ENCODE results near the gene SNX3. TPM values are rescaled to one million over a fixed set of nuclear protein-coding genes. Genes with fewer than 3 reads are reported as not detected.
"Not testable (repeated sequence)": the region's sequence is repeated elsewhere in the genome, so short reads cannot be mapped to it uniquely, and the experiment has no call there.

SNX3 gene
- total and polyA plus RNA-seq, 4 donors: 164 to 303 (median 275) TPM

DNA sequence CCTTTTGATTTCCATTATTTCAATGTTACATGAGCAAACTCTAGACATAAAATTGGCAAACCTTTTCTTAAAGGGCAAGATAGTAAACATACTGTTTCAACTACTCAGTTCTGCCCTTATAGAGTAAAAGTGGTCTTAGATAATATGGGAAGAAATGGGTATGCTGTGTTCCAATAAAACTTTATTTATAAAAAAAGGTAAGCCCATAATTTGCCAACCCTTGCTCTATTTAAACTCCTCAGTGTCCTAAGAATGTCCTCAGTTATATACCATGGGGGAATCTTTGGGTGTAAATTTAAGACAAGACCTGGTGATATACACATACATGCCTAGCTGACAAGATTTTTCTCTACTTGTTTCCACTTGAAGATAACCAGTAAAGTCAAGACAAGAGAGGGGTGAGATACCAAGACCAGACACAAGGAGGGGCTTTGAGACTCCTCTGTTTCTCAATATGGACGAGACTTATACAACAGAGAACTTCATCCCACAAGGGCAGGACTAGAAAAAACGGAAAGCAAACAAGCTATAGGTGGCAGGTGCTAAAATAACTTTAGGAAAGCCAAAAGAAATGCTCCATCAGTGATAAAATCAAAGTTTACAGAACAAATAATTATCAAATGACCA, 10.5 kb downstream of the SNX3 start:
- WGBS (ENCODE audit: insufficient coverage): no CpG with 5 or more reads among the region's 2 CpGs
- no peak for DNase-seq (ENCODE audit: low read depth in 4 of 6, low spot score in 6 of 6)
- Histone ChIP-seq H3K27me3 (ENCODE audit: control insufficient read depth, insufficient read depth, low read length) (no peaks in the 10 kb centered on the region), H3K4me1 (ENCODE audit: control insufficient read depth, insufficient read depth, low read length) (no peaks in the 10 kb centered on the region), H3K36me3 (ENCODE audit: control insufficient read depth, insufficient read depth, low read length) (peaks cover 6% of the 10 kb centered on the region), H3K27ac (ENCODE audit: low read depth, low read length) (no peak overlapping the region), H3K9me3 (ENCODE audit: control insufficient read depth, insufficient read depth, low read length) (no peaks in the 10 kb centered on the region), H3K4me3 (ENCODE audit: low read depth, low read length) (no peak overlapping the region)

DNA sequence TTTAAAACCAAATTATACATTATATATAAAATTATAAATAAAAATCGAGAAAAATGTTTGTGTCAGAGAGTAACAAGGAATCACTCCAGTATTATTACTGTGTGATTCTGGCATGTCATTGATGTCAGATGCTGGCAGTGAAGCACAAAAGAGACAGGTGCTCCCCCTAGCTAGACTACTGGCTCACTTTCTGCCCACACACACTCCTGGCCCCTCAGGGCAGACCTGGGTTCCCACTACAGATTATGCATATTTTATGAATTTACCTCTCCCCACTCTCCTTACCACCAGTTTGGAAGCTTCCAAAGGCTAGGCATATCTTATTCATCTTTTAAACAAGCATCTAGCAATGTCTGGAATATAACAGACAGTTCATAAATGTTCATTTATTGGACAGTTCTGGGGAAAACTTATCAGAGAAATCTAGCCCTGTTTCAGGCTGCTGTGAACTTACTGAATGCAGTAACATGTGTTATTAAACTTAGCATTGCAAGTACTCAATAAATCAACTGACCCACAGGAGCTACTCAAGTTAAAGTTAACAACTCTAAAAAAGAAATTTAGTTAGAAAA, 12.8 kb downstream of the SNX3 start:
- Histone ChIP-seq H3K4me1 (ENCODE audit: control insufficient read depth, insufficient read depth, low read length) (no peaks in the 10 kb centered on the region), H3K9me3 (ENCODE audit: control insufficient read depth, insufficient read depth, low read length) (no peaks in the 10 kb centered on the region), H3K27me3 (ENCODE audit: control insufficient read depth, insufficient read depth, low read length) (no peaks in the 10 kb centered on the region), H3K27ac (ENCODE audit: low read depth, low read length) (no peak overlapping the region), H3K36me3 (ENCODE audit: control insufficient read depth, insufficient read depth, low read length) (peaks cover 4% of the 10 kb centered on the region), H3K4me3 (ENCODE audit: low read depth, low read length) (no peak overlapping the region)
- no peak for DNase-seq (ENCODE audit: low read depth in 4 of 6, low spot score in 6 of 6)
- no CpG with 5 or more reads among the region's 1 CpG for WGBS (ENCODE audit: insufficient coverage)

DNA sequence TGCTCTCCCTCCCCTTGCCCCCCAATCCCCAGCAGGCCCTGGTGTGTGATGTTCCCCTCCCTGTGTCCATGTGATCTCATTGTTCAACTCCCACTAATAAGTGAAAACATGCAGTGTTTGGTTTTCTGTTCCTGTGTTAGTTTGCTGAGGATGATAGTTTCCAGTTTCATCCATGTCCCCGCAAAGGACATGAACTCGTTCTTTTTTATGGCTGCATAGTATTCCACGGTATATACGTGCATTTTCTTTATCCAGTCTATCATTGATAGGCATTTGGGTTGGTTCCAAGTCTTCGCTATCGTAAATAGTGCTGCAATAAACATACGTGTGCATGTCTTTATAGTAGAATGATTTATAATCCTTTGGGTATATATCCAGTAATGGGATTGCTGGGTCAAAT, 15.7 kb downstream of the SNX3 start:
- H3K4me3 ChIP-seq (ENCODE audit: low read depth, low read length); H3K27me3 ChIP-seq (ENCODE audit: control insufficient read depth, insufficient read depth, low read length); H3K9me3 ChIP-seq (ENCODE audit: control insufficient read depth, insufficient read depth, low read length); H3K36me3 ChIP-seq (ENCODE audit: control insufficient read depth, insufficient read depth, low read length); H3K27ac ChIP-seq (ENCODE audit: low read depth, low read length); H3K4me1 ChIP-seq (ENCODE audit: control insufficient read depth, insufficient read depth, low read length); DNase-seq (ENCODE audit: low read depth in 4 of 6, low spot score in 6 of 6): not testable (repeated sequence)
- no CpG with 5 or more reads among the region's 7 CpGs for WGBS (ENCODE audit: insufficient coverage)

DNA sequence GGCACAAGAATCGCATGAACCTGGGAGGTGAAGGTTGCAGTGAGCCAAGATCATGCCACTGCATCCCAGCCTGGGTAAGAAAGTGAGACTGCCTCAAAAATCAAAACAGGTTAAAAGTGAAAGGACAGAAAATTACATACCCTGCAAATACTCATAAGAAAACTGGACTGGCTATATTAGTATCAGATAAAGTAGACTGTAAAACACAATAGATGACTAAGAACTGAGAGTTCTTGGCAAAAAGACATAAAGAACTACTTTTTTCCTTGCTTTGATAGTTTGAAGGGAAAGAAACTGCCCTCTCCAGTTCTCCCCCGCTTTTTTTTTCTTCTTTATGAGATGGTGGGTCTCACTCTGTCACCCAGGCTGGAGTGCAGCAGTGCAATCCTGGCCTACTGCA, 17.0 kb downstream of the SNX3 start:
- H3K36me3 ChIP-seq (ENCODE audit: control insufficient read depth, insufficient read depth, low read length): peaks cover 7% of the 10 kb centered on the region
- H3K4me1 ChIP-seq (ENCODE audit: control insufficient read depth, insufficient read depth, low read length): no peaks in the 10 kb centered on the region
- 100% methylated on average over 1 of the region's 2 CpGs for WGBS (ENCODE audit: insufficient coverage)
- no peaks in the 10 kb centered on the region for H3K27me3 ChIP-seq (ENCODE audit: control insufficient read depth, insufficient read depth, low read length)
- no peak overlapping the region for H3K4me3 ChIP-seq (ENCODE audit: low read depth, low read length)
- no peak for DNase-seq (ENCODE audit: low read depth in 4 of 6, low spot score in 6 of 6)
- peaks cover 2% of the 10 kb centered on the region for H3K9me3 ChIP-seq (ENCODE audit: control insufficient read depth, insufficient read depth, low read length)
- no peak overlapping the region for H3K27ac ChIP-seq (ENCODE audit: low read depth, low read length)

DNA sequence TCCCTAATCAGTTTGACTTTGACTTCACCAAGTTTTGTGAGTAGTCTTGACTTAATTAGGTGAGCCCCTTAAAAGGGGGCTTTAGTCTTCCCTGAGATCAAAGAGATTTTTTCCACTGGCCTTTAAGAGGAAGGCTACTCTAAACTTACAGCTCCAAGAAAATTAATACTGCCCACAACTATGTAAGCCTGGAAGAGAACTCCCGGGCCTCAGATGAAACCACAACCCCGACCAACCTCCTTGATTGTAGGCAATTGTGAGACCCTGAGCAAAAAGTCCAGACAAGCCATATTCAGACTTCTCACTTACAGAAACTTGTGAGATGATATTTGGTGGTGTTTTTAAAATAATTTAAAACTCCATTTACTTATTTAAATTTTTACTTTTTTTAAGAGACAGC, 18.1 kb downstream of the SNX3 start:
- no peak for DNase-seq (ENCODE audit: low read depth in 4 of 6, low spot score in 6 of 6)
- Histone ChIP-seq H3K27ac (ENCODE audit: low read depth, low read length) (no peak overlapping the region), H3K4me1 (ENCODE audit: control insufficient read depth, insufficient read depth, low read length) (no peaks in the 10 kb centered on the region), H3K27me3 (ENCODE audit: control insufficient read depth, insufficient read depth, low read length) (no peaks in the 10 kb centered on the region), H3K9me3 (ENCODE audit: control insufficient read depth, insufficient read depth, low read length) (peaks cover 2% of the 10 kb centered on the region), H3K36me3 (ENCODE audit: control insufficient read depth, insufficient read depth, low read length) (peaks cover 7% of the 10 kb centered on the region), H3K4me3 (ENCODE audit: low read depth, low read length) (no peak overlapping the region)
- no CpG with 5 or more reads among the region's 2 CpGs for WGBS (ENCODE audit: insufficient coverage)

DNA sequence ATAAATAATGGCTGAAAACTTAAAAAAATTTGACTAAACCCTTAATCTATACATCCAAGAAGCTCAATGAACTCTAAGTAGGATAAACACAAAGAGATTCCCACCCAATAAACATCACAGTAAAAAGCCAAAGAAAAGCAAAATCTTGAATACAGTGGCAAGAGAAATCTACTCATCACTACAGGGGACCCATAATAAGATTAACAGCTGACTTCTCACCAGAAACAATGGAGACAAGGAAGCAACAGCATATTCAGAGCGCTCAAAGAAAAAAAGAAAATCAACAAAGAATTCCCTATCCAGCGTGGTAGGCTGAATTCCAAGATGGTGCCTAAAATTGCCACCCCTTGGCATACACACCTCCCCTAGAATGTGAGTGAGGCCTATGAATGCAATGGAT, 18.6 kb downstream of the SNX3 start:
- no peak overlapping the region for H3K4me3 ChIP-seq (ENCODE audit: low read depth, low read length)
- no CpG with 5 or more reads among the region's 2 CpGs for WGBS (ENCODE audit: insufficient coverage)
- no peak for DNase-seq (ENCODE audit: low read depth in 4 of 6, low spot score in 6 of 6)
- H3K36me3 ChIP-seq (ENCODE audit: control insufficient read depth, insufficient read depth, low read length): peaks cover 11% of the 10 kb centered on the region
- H3K27ac ChIP-seq (ENCODE audit: low read depth, low read length): no peak overlapping the region
- no peaks in the 10 kb centered on the region for H3K4me1 ChIP-seq (ENCODE audit: control insufficient read depth, insufficient read depth, low read length)
- H3K9me3 ChIP-seq (ENCODE audit: control insufficient read depth, insufficient read depth, low read length): peaks cover 2% of the 10 kb centered on the region
- no peaks in the 10 kb centered on the region for H3K27me3 ChIP-seq (ENCODE audit: control insufficient read depth, insufficient read depth, low read length)

DNA sequence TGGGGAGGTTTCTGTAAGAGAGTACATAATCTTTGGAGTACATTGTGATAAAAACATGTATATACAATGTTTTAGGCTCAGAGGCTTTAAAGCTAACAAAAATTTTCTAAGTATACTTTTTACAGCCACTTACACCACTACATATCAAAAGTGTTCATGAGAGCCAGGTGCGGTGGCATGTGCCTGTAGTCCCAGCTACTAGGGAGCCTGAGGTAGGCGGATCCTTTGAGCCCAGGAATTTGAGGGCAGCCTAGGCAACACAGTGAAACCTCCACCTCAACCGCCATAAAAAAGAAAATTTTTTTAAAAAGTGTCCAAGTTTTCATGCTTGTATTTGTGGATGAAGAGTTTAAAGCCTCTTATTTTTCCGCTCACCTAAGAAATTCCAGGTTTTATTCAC, 22.5 kb downstream of the SNX3 start:
- Histone ChIP-seq H3K27me3 (ENCODE audit: control insufficient read depth, insufficient read depth, low read length) (no peaks in the 10 kb centered on the region), H3K4me1 (ENCODE audit: control insufficient read depth, insufficient read depth, low read length) (no peaks in the 10 kb centered on the region), H3K9me3 (ENCODE audit: control insufficient read depth, insufficient read depth, low read length) (peaks cover 2% of the 10 kb centered on the region), H3K36me3 (ENCODE audit: control insufficient read depth, insufficient read depth, low read length) (peaks cover 14% of the 10 kb centered on the region), H3K4me3 (ENCODE audit: low read depth, low read length) (no peak overlapping the region), H3K27ac (ENCODE audit: low read depth, low read length) (no peak overlapping the region)
- no peak for DNase-seq (ENCODE audit: low read depth in 4 of 6, low spot score in 6 of 6)
- WGBS (ENCODE audit: insufficient coverage): no CpG with 5 or more reads among the region's 4 CpGs

DNA sequence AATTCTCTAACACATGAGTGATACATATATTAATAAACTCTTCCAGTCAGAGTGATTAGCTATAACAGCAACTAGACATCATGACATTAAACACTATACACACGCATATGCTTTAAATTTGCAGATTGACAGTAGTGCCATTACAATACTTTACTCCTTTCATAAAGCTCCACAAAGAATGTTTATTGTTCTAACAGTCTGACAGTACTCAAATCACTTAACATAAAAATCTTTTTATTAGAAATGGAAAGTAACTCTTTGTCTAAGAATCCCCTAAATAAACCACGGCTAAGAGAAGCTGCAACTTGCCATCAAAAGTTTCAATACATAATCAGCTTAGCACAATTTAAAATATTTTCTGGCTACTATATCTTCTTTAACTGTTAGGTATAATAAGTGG, 24.0 kb downstream of the SNX3 start:
- H3K27me3 ChIP-seq (ENCODE audit: control insufficient read depth, insufficient read depth, low read length): no peaks in the 10 kb centered on the region
- 83% methylated on average over 1 of the region's 2 CpGs for whole genome bisulfite sequencing (ENCODE audit: insufficient coverage)
- H3K36me3 ChIP-seq (ENCODE audit: control insufficient read depth, insufficient read depth, low read length): peaks cover 14% of the 10 kb centered on the region
- H3K27ac ChIP-seq (ENCODE audit: low read depth, low read length): no peak overlapping the region
- DNase-seq (ENCODE audit: low read depth in 4 of 6, low spot score in 6 of 6): no peak
- no peaks in the 10 kb centered on the region for H3K4me1 ChIP-seq (ENCODE audit: control insufficient read depth, insufficient read depth, low read length)
- no peaks in the 10 kb centered on the region for H3K9me3 ChIP-seq (ENCODE audit: control insufficient read depth, insufficient read depth, low read length)
- H3K4me3 ChIP-seq (ENCODE audit: low read depth, low read length): no peak overlapping the region

DNA sequence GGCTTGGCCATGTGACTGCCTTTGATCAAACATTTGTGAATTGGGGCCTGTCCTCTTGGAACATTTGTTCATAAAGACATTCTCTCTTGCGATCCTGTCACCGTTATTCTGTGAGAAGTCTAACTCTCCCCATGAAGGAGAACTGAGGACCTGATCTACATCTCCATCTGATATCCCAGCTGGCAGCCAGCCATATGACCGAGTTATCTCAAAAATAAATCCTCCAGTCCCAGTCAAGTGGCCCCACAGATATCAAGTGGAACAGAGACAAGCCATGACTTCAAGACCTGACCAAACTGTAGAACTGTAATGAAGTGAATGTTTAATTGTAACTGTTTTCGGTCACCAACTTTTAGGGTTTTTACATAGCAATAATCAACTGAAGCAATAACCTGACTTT, 25.7 kb downstream of the SNX3 start:
- Histone ChIP-seq H3K4me1 (ENCODE audit: control insufficient read depth, insufficient read depth, low read length) (no peaks in the 10 kb centered on the region), H3K27me3 (ENCODE audit: control insufficient read depth, insufficient read depth, low read length) (no peaks in the 10 kb centered on the region), H3K36me3 (ENCODE audit: control insufficient read depth, insufficient read depth, low read length) (peaks cover 7% of the 10 kb centered on the region), H3K9me3 (ENCODE audit: control insufficient read depth, insufficient read depth, low read length) (no peaks in the 10 kb centered on the region), H3K27ac (ENCODE audit: low read depth, low read length) (no peak overlapping the region), H3K4me3 (ENCODE audit: low read depth, low read length) (no peak overlapping the region)
- no peak for DNase-seq (ENCODE audit: low read depth in 4 of 6, low spot score in 6 of 6)
- WGBS (ENCODE audit: insufficient coverage): 85% methylated on average over 2 of the region's 4 CpGs

DNA sequence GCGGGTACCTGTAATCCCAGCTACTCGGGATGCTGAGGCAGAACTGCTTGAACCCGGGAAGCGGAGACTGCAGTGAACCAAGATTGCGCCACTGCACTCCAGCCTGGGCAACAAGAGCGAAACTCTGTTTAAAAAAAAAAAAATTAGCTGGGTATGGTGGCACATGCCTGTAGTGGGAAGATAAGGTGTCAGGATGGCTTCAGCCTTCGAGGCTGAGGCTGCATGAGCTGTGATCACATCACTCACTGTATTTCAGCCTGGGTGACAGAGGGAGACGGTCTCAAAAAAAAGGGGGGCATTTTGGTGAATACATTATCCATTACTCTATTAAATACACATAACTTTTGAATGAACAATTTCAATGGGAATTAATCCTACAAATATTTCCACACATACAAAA, 32.4 kb downstream of the SNX3 start:
- Histone ChIP-seq H3K4me3 (ENCODE audit: low read depth, low read length) (no peak overlapping the region), H3K36me3 (ENCODE audit: control insufficient read depth, insufficient read depth, low read length) (peaks cover 3% of the 10 kb centered on the region), H3K27me3 (ENCODE audit: control insufficient read depth, insufficient read depth, low read length) (no peaks in the 10 kb centered on the region), H3K4me1 (ENCODE audit: control insufficient read depth, insufficient read depth, low read length) (no peaks in the 10 kb centered on the region), H3K27ac (ENCODE audit: low read depth, low read length) (no peak overlapping the region), H3K9me3 (ENCODE audit: control insufficient read depth, insufficient read depth, low read length) (no peaks in the 10 kb centered on the region)
- no peak for DNase-seq (ENCODE audit: low read depth in 4 of 6, low spot score in 6 of 6)
- WGBS (ENCODE audit: insufficient coverage): 96% methylated on average over 6 of the region's 8 CpGs

All from spinal cord (tissue), 10 donors.